HG03571 (cell line): ENCODE results near the gene SMYD2.

Experiments used
- ATAC-seq: cut with Tn5 transposase; IDR thresholded peaks from one replicate; pipeline ENCODE4 v1.9.1; 2021; ENCODE audit not compliant: unreplicated experiment

Gene SMYD2

DNA sequence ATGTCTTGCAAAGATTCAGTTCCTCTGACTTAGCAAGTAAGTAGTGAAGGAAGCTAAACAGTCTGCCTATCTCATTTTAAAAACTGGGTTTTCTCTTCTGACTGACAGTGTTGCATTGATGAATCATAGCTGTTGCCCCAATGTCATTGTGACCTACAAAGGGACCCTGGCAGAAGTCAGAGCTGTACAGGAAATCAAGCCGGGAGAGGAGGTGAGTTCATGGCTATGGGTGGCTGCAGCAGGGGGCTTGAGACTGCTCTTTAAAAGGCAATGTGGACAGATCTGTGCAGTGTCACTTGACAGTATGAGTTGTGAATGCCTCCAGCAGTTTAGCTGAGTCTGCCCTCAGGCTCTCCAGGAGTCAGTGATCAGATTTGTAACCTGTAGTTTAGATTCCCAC is 46.6 kb downstream of the SMYD2 start:
- no peak for ATAC-seq

- ATAC-seq = peak; percentile 92
Observed at GRCh38 chr1:214328770-214329469, 48.0 kb downstream of the SMYD2 start.

- no peak for ATAC-seq
Observed at GRCh38 chr1:214329470-214330220, 48.7 kb downstream of the SMYD2 start.

DNA sequence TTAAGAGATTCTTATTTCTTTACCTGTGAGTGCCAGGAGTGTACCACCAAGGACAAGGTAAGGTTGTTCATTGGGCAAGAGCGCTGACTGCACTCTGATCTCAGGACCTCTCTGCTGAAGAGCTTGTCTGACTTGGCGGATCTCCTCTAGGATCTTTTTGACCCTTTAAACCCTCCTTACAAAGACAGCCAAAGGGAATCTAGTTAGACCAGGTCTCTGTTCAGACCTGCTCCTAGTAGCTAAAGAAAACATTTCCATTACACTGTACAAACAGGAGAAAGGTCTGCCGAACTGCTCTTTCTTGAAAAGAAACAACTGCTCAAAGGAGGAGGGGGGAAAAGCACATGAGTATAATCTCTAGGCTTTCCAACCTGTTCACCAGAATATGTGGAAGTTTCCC is 49.3 kb downstream of the SMYD2 start:
- ATAC-seq = no peak

GRCh38 chr1:214330715-214331114 is 49.8 kb downstream of the SMYD2 start:
- ATAC-seq = no peak

DNA sequence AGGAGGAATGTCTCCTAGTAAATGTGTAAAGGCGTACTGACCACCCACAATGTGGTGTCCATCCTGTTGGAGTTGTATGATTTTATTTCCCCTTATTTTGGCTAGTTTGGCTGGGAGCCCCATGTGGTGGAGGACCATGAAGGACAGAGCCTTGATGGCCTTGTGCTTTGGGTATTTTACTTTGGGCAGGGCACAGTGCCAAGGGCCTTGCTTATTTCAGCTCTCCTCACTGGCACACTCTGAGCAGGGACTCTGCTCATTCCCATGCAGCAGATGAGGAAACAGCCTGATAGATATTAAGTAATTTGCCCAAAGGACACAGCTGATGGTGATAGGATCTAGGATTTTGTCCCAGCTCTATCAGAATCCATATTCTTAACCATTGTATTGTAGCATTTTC is 50.2 kb downstream of the SMYD2 start:
- ATAC-seq = no peak

- no peak for ATAC-seq
Observed at GRCh38 chr1:214331827-214332423, 51.0 kb downstream of the SMYD2 start.

DNA sequence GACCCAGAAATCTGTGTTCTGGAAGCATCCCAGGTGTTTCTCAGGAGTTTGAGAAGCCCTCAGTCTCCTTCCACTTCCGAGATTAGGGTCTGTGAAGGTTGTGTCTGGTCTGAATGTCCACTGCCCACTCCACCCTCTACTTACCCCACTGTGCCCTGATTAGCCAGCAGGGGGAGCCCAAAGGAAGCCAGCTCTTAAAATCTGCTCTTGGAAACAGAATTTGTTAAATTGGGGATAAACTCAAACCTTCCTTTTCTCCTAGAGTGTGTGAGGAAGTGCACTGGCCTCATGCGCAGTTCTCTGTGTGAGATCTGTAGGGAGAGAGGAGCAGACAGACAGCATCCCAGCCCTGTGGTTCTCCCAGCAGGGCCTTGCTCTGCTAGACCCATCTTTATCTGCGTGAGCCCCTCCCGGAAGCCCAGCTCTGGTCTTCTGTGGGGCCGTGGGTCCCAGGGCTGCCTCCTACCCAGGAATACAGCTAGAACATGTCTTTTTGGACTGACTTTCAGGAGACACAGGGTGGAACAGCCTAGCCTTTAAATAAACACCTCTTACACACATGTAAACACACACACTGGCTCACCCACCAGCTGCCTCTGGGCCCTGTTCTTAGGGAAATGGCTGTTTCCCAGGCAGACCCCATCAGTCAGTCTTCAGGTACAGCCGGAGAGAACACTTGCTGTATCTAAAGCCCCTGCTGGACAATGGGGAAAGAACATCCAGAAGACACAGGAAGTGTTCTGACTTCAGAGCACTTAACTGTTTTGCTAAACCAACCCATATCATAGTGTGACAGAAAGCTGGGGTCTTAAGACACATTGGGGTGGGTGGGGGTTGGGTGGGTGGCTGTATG is 52.2 kb downstream of the SMYD2 start:
- no peak for ATAC-seq

DNA sequence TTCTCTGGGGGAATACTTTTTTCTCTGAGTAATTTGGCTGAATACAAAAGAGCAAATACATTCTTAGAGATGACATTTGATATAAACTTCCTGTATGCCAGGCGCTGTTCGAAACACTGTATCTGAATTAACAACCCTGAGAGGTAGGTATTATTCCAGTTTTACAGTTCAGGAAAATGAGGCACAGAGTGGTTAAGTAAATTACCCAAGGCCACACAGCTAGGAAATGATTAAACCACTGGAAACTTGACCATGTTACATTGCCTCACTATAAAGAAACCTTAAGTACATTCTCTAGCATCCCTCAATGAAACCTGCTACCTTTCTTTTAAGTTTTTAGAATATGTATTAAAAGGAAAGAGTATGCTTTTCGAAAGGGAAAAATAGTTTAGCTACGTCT is 54.6 kb downstream of the SMYD2 start:
- ATAC-seq = no peak

- ATAC-seq = no peak
Observed at GRCh38 chr1:214337015-214337414, 56.1 kb downstream of the SMYD2 start.

GRCh38 chr1:214337511-214337910 is 56.6 kb downstream of the SMYD2 start:
- ATAC-seq = no peak

GRCh38 chr1:214338212-214338611 is 57.3 kb downstream of the SMYD2 start:
- ATAC-seq = no peak

DNA sequence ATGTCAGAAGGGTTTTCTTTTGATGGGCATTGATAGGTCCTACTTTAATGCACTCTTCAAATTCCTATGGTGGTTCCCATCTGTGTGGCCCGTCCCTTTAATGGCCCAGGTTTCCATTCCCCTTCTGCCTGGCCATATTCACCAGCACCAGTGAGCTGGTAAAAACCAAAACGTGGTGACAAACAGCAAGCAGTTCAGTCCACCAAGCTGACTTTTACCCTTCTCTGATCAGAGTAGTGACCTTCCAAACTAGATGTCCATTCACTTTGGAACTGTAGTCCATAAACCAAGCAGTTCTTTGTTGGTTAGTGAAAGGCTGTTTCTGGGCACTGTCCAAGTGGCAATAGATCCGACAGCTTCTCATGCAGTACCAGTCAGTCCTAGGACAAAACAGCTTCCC is 60.5 kb downstream of the SMYD2 start:
- ATAC-seq = no peak

DNA sequence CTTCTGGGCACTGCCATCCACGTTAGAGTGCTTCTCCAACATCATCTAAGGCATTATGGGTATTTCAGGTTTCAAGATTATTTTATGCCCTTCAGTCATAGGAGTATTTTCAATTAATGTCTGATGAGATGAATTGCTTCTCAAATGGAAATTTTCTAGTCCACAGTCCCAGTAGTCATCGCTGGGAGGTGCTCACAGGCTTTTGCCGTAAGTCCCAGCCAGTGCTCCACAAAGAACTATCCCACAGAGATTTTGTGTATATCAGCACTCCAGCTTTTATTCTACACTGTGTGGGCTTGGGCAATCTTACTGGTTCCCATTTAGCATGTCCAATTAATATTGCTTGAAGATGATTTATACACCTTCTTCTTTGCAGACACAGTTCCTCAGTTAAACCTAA is 61.0 kb downstream of the SMYD2 start:
- ATAC-seq = no peak

- ATAC-seq = no peak
Observed at GRCh38 chr1:214342525-214342924, 61.6 kb downstream of the SMYD2 start.

DNA sequence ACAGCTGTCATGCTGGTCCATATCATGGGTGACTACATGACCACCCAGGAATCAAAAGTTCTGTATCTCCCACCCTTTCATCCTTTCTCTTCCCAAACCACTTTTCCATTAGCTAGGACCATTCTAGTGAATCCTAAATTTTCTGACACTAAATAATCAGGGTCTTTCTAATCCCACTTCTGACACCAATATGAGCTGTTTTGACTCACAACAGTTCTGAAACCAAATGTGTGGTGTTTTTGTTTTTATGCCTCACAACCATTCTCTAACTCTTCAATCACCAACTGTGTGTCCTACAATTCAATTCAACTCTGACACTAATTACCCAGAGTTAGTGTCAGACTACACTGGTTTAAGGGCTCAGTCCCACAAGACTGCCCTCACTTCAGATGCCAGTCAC is 63.9 kb downstream of the SMYD2 start:
- ATAC-seq = no peak

GRCh38 chr1:214349008-214349407 is 68.0 kb downstream of the SMYD2 start:
- no peak for ATAC-seq

- ATAC-seq = no peak
Observed at GRCh38 chr1:214349781-214350180, 68.8 kb downstream of the SMYD2 start.

DNA sequence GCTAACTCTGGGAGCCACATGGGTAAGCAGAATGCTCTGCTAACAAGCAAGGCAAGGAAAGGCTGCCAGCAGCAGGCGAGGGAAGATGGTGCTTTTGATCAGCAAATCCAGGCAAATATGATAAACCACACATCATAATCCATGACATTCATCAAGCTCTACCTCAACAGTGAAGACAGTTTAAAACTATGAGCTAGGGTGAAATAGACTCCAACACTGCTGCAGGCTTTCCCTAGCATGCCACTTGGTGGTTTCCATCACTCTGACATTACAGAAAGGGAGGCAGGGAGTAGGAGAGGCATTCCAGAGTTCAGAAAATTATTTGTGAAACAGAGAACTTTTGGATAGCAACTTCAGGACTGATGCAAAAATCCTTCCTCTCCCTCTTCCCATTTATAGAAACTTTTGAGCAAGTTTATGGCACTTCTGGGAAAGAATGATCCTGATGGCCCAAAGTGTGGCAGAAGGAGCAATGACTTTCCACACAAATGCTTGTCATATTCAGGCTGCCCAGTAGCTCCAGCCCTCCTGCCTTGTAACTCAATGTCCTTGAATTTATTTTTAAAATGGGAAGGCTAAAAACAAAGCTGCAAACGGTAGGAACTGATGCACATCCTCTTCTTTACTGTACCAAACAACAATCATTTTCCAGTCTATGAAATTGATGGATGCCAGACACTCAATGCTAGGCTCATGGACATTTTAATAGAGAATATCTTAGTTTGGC is 70.8 kb downstream of the SMYD2 start:
- ATAC-seq = no peak

GRCh38 chr1:214352838-214353237 is 71.9 kb downstream of the SMYD2 start:
- no peak for ATAC-seq
